Sigmoid colon (tissue), 4 donors: ENCODE data around the gene ELMO1.

Experiments used
- CTCF ChIP-seq, 4 experiments: fragments of 450-650 bp in 3 of 4; fragments of 200-600 bp in 1 of 4; IDR thresholded peaks; one replicate each; pipeline ENCODE4 v1.5.1; 2016 to 2019; ENCODE audit warnings: antibody characterized with exemption in 4 of 4, mild to moderate bottlenecking in 3 of 4, moderate library complexity in 2 of 4
- POLR2AphosphoS5 ChIP-seq, 4 donors: sonication (generic); formaldehyde crosslinking; IDR thresholded peaks; one replicate each; pipeline ENCODE4 v1.6.1; 2017; ENCODE audit warnings: antibody characterized with exemption in 4 of 4

GRCh38 chr7:37011151-37011890, 437.3 kb downstream of the ELMO1 start:
- TF ChIP-seq POLR2AphosphoS5 (IDR thresholded peaks at IDR 0.05) (no peak), CTCF (IDR thresholded peaks at IDR 0.05) (no peak)
